GM12873 (cell line): ENCODE data around the gene DRAXIN.

ENCODE experiments used
- CTCF ChIP-seq: IDR thresholded peaks from 2 replicates; pipeline ENCODE4 v1.5.1; 2012; ENCODE audit warnings: low read depth, mild to moderate bottlenecking, moderate library complexity, low read length, control low read depth; ENCODE audit not compliant: insufficient read depth; ENCODE audit errors: missing control alignments

DRAXIN gene

GRCh38 chr1:11700601-11701467 lies 9.3 kb downstream of the DRAXIN start:
- TF ChIP-seq CTCF = no peak

GRCh38 chr1:11701551-11701961 lies 10.0 kb downstream of the DRAXIN start:
- TF ChIP-seq CTCF = no peak

GRCh38 chr1:11701981-11702803 lies 10.7 kb downstream of the DRAXIN start:
- no peak for TF ChIP-seq CTCF

GRCh38 chr1:11703357-11704193 lies 12.1 kb downstream of the DRAXIN start:
- no peak for TF ChIP-seq CTCF

- TF ChIP-seq CTCF = no peak
Observed at GRCh38 chr1:11704194-11704529, 12.7 kb downstream of the DRAXIN start.

GRCh38 chr1:11704691-11705475 lies 13.4 kb downstream of the DRAXIN start:
- no peak for TF ChIP-seq CTCF
